ENCODE measurements around the gene LMF1.

LMF1 gene

DNA sequence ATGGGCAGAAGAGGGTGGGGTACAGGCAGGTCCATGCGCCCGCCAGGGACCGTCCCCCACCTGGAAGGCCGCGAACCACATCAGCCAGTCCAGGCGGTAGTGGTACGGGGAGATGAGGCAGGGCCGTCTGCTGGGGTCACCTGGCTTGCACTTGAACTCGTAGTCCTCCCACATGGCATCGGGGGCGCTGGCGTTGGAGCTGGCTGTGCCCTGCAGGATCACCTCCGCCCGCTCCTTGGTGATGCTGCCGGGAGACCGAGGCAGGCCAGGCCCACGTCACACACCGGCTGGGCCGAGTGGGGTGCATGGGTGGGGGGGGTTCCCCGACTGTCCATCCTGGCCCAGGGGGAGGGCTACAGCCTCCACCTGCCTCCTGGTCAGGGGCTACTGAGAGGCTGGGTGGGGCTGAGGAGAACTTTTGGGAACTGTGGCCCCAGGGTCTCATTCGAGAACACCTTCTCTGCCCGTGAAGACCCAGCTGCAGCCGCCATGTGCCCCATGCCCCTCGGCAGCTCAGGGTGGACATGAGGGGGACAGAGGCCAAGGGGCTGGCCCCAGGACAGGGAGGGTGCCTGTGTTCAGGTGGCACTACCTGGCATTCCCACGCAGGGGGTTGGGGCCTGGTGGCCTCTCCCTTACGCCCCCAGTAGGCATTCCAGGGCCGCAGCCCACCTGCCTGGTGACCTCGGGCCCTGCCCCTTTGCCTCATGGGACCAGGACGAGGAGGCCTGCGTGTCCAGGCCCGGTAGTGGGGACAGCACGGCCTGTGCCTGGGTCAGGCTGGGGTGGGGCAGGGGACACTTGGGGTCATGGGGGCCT, 100.8 kb downstream of the LMF1 start:
- Histone ChIP-seq H3K4me3 (ENCODE audit: low read length) (no peak overlapping the region), H3K27ac (ENCODE audit: low read length) (no peak overlapping the region), H3K9ac (ENCODE audit: low read length) (no peak overlapping the region), H3K79me2 (ENCODE audit: low read length) (no peaks in the 10 kb centered on the region), H3K36me3 (replicated peaks; ENCODE audit: low read depth, low read length) (no peaks in the 10 kb centered on the region), H3K4me2 (ENCODE audit: low read length) (no peak overlapping the region), H2AFZ (ENCODE audit: low read depth, low read length) (no peak overlapping the region), H4K20me1 (ENCODE audit: insufficient read depth, low read length) (no peaks in the 10 kb centered on the region), H3K4me1 (ENCODE audit: low read length) (no peaks in the 10 kb centered on the region), H3K9me3 (ENCODE audit: insufficient read depth, low read length) (no peaks in the 10 kb centered on the region), H3K27me3 (ENCODE audit: low read depth, low read length) (no peaks in the 10 kb centered on the region)
- no peak for TF ChIP-seq EZH2phosphoT487 (IDR thresholded peaks at IDR 0.05; ENCODE audit: low read depth)
- TF ChIP-seq, protein P1, sequence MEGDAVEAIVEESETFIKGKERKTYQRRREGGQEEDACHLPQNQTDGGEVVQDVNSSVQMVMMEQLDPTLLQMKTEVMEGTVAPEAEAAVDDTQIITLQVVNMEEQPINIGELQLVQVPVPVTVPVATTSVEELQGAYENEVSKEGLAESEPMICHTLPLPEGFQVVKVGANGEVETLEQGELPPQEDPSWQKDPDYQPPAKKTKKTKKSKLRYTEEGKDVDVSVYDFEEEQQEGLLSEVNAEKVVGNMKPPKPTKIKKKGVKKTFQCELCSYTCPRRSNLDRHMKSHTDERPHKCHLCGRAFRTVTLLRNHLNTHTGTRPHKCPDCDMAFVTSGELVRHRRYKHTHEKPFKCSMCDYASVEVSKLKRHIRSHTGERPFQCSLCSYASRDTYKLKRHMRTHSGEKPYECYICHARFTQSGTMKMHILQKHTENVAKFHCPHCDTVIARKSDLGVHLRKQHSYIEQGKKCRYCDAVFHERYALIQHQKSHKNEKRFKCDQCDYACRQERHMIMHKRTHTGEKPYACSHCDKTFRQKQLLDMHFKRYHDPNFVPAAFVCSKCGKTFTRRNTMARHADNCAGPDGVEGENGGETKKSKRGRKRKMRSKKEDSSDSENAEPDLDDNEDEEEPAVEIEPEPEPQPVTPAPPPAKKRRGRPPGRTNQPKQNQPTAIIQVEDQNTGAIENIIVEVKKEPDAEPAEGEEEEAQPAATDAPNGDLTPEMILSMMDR (IDR thresholded peaks at IDR 0.05; ENCODE audit: low read depth, low read length): no peak

DNA sequence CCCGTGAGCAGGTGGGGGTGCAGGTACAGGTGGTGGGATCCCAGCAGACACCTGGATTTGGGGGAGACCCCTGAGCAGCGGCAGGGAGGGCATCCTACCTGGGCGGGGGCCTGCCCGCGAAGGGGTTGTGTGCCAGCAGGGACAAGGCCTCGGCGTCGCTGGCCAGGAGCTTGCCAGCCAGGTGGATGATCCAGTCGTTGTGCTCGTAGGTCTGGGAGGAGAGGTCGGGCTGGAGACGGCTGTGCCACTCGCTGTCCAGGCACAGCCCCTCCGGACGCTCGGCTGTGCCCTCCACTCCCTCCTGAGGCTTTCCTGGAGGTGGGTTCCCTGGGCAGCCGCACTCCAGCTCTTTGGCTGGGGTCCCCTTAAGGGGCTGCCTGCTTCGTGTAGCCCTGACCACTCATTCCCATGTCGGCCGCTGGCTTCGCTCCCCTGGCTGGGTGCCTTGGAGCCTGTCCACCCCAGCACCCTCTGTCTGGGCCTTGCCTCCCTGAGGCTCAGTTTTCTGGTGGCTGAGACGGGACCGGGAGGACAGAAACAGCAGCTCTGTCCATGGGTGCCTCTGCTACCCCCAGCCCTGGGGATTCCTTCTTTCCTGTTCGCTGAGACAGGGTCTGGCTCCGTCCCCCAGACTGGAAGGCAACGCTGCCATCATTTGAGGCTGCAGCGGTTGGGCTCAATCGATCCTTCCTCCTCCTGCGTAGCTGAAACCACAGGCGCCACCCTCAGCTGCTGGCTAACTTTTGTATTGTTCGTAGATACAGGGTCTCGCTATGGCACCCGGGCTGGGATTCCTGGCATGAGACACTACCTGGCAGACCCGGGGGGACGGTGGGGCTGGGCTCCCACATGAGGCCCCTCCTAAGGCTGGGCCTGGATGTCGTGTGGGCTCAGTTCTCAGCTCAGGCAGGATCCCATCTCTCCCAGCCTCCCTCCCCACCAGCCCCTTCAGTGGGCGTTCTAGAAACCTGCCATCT, 101.7 kb downstream of the LMF1 start:
- Histone ChIP-seq H3K79me2 (ENCODE audit: low read length) (no peaks in the 10 kb centered on the region), H3K27ac (ENCODE audit: low read length) (no peak overlapping the region), H3K9me3 (ENCODE audit: insufficient read depth, low read length) (no peaks in the 10 kb centered on the region), H3K4me3 (ENCODE audit: low read length) (no peak overlapping the region), H2AFZ (ENCODE audit: low read depth, low read length) (no peak overlapping the region), H3K9ac (ENCODE audit: low read length) (no peak overlapping the region), H3K4me1 (ENCODE audit: low read length) (peaks cover 3% of the 10 kb centered on the region), H3K36me3 (replicated peaks; ENCODE audit: low read depth, low read length) (no peaks in the 10 kb centered on the region), H4K20me1 (ENCODE audit: insufficient read depth, low read length) (no peaks in the 10 kb centered on the region), H3K27me3 (ENCODE audit: low read depth, low read length) (no peaks in the 10 kb centered on the region), H3K4me2 (ENCODE audit: low read length) (no peak overlapping the region)
- TF ChIP-seq EZH2phosphoT487 (IDR thresholded peaks at IDR 0.05; ENCODE audit: low read depth): no peak
- TF ChIP-seq, protein P1 (IDR thresholded peaks at IDR 0.05; ENCODE audit: low read depth, low read length): no peak

DNA sequence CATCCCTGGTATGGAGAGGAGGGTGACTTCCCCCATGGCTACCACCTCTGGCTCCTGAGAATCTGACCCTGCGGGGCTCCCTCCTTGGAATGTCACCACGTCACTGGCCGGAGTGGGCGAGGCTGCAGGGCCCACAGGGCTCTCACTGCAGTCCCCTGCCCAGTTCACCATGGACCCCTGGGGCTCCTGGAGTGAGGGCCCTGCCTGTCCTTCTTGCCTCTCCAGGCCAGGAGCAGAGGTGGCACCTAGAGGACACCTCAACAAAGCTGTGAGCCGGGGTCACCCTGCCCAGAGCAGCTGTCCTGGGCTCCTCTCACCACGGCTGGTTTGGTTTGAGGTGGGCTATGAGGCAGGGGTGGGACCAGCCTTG, 102.4 kb downstream of the LMF1 start:
- no peak overlapping the region for H3K4me3 ChIP-seq (ENCODE audit: low read length)
- no peak overlapping the region for H3K4me2 ChIP-seq (ENCODE audit: low read length)
- H3K9ac ChIP-seq (ENCODE audit: low read length): no peak overlapping the region
- no peaks in the 10 kb centered on the region for H4K20me1 ChIP-seq (ENCODE audit: insufficient read depth, low read length)
- TF ChIP-seq, protein P1 (IDR thresholded peaks at IDR 0.05; ENCODE audit: low read depth, low read length): no peak
- TF ChIP-seq EZH2phosphoT487 (IDR thresholded peaks at IDR 0.05; ENCODE audit: low read depth): no peak
- no peaks in the 10 kb centered on the region for H3K36me3 ChIP-seq (replicated peaks; ENCODE audit: low read depth, low read length)
- H2AFZ ChIP-seq (ENCODE audit: low read depth, low read length): no peak overlapping the region
- H3K79me2 ChIP-seq (ENCODE audit: low read length): no peaks in the 10 kb centered on the region
- H3K27me3 ChIP-seq (ENCODE audit: low read depth, low read length): no peaks in the 10 kb centered on the region
- no peaks in the 10 kb centered on the region for H3K9me3 ChIP-seq (ENCODE audit: insufficient read depth, low read length)
- H3K4me1 ChIP-seq (ENCODE audit: low read length): peaks cover 10% of the 10 kb centered on the region
- no peak overlapping the region for H3K27ac ChIP-seq (ENCODE audit: low read length)
